ENCODE data around the gene EIF1.

EIF1 gene

GRCh38 chr17:41679740-41680425 is 8.8 kb upstream of the EIF1 start:
- H3F3A ChIP-seq (ENCODE audit: insufficient read depth, low read length) = no peaks in the 10 kb centered on the region
- no peaks in the 10 kb centered on the region for H3K9me2 ChIP-seq (ENCODE audit: low read depth, low read length)
- no peaks in the 10 kb centered on the region for H3K79me2 ChIP-seq (ENCODE audit: insufficient read depth, low read length)
- no peaks in the 10 kb centered on the region for H4K20me1 ChIP-seq (ENCODE audit: insufficient read depth, low read length)
- no peak overlapping the region for H3K4me3 ChIP-seq (ENCODE audit: low read depth, low read length, poor library complexity, severe bottlenecking)
- H3K4me1 ChIP-seq (ENCODE audit: insufficient read depth, low read length, severe bottlenecking) = no peaks in the 10 kb centered on the region
- peaks cover 11% of the 10 kb centered on the region; the same call in 1 of the 2 replicates for H3K9me3 ChIP-seq (ENCODE audit: low read length)
- no peak overlapping the region for H3K4me2 ChIP-seq (ENCODE audit: low read length)
- TF ChIP-seq EZH2 (IDR thresholded peaks at IDR 0.05; ENCODE audit: borderline replicate concordance, low read length) = no peak
- TF ChIP-seq CTCF (IDR thresholded peaks at IDR 0.05; ENCODE audit: low read length) = no peak
- no peak overlapping the region for H3K27ac ChIP-seq (ENCODE audit: low read depth, low read length, poor library complexity, severe bottlenecking)
- H3K9ac ChIP-seq (ENCODE audit: low read length) = no peak overlapping the region
- H3K27me3 ChIP-seq (ENCODE audit: insufficient read depth, low read length) = peaks cover 17% of the 10 kb centered on the region; the same call in 1 of the 2 replicates
- no peak overlapping the region for H2AFZ ChIP-seq (ENCODE audit: low read length)
- H3K36me3 ChIP-seq (ENCODE audit: insufficient read depth, low read length) = no peaks in the 10 kb centered on the region; the same call in 1 of the 2 replicates

- peaks cover 17% of the 10 kb centered on the region; the same call in 1 of the 2 replicates for H3K27me3 ChIP-seq (ENCODE audit: insufficient read depth, low read length)
- H3K9me2 ChIP-seq (ENCODE audit: low read depth, low read length) = no peaks in the 10 kb centered on the region
- no peak overlapping the region for H3K27ac ChIP-seq (ENCODE audit: low read depth, low read length, poor library complexity, severe bottlenecking)
- peaks cover 11% of the 10 kb centered on the region; the same call in 1 of the 2 replicates for H3K9me3 ChIP-seq (ENCODE audit: low read length)
- no peak overlapping the region for H3K9ac ChIP-seq (ENCODE audit: low read length)
- H3K4me3 ChIP-seq (ENCODE audit: low read depth, low read length, poor library complexity, severe bottlenecking) = no peak overlapping the region
- H3K79me2 ChIP-seq (ENCODE audit: insufficient read depth, low read length) = no peaks in the 10 kb centered on the region
- no peak overlapping the region for H3K4me2 ChIP-seq (ENCODE audit: low read length)
- no peaks in the 10 kb centered on the region for H4K20me1 ChIP-seq (ENCODE audit: insufficient read depth, low read length)
- no peaks in the 10 kb centered on the region for H3F3A ChIP-seq (ENCODE audit: insufficient read depth, low read length)
- H2AFZ ChIP-seq (ENCODE audit: low read length) = no peak overlapping the region
- no peak for TF ChIP-seq CTCF (IDR thresholded peaks at IDR 0.05; ENCODE audit: low read length)
- no peak for TF ChIP-seq EZH2 (IDR thresholded peaks at IDR 0.05; ENCODE audit: borderline replicate concordance, low read length)
- H3K4me1 ChIP-seq (ENCODE audit: insufficient read depth, low read length, severe bottlenecking) = no peaks in the 10 kb centered on the region
- no peaks in the 10 kb centered on the region; the same call in 1 of the 2 replicates for H3K36me3 ChIP-seq (ENCODE audit: insufficient read depth, low read length)
Observed at GRCh38 chr17:41680426-41681040, 8.2 kb upstream of the EIF1 start.

GRCh38 chr17:41681776-41682175 is 6.9 kb upstream of the EIF1 start:
- Histone ChIP-seq H3K4me1 (ENCODE audit: insufficient read depth, low read length, severe bottlenecking) (no peaks in the 10 kb centered on the region), H3K4me3 (ENCODE audit: low read depth, low read length, poor library complexity, severe bottlenecking) (no peak overlapping the region), H3K9me2 (ENCODE audit: low read depth, low read length) (no peaks in the 10 kb centered on the region), H4K20me1 (ENCODE audit: insufficient read depth, low read length) (no peaks in the 10 kb centered on the region), H3K79me2 (ENCODE audit: insufficient read depth, low read length) (no peaks in the 10 kb centered on the region), H3K27me3 (ENCODE audit: insufficient read depth, low read length) (peaks cover 17% of the 10 kb centered on the region; the same call in 1 of the 2 replicates), H3K9me3 (ENCODE audit: low read length) (peaks cover 11% of the 10 kb centered on the region; the same call in 1 of the 2 replicates), H3K36me3 (ENCODE audit: insufficient read depth, low read length) (no peaks in the 10 kb centered on the region; the same call in 1 of the 2 replicates), H3F3A (ENCODE audit: insufficient read depth, low read length) (no peaks in the 10 kb centered on the region), H3K9ac (ENCODE audit: low read length) (no peak overlapping the region), H2AFZ (ENCODE audit: low read length) (no peak overlapping the region), H3K27ac (ENCODE audit: low read depth, low read length, poor library complexity, severe bottlenecking) (no peak overlapping the region), H3K4me2 (ENCODE audit: low read length) (no peak overlapping the region)
- TF ChIP-seq CTCF (IDR thresholded peaks at IDR 0.05; ENCODE audit: low read length) (no peak), EZH2 (IDR thresholded peaks at IDR 0.05; ENCODE audit: borderline replicate concordance, low read length) (no peak)

Data from OCI-LY1 (cell line).